Lung microvascular endothelial cell (primary cell): Measurements from ENCODE around the gene A3GALT2. TPM values are rescaled to one million over a fixed set of nuclear protein-coding genes. Genes with fewer than 3 reads are reported as not detected.
A peak's percentile ranks its signal among the peaks of the same experiment; 100 is the strongest.

Source experiments
- DNase-seq, 2 donors: peaks; one replicate each; pipeline versions ENCODE4 v3.0.0 to v3.0.0-alpha.2; 2010; ENCODE audit warnings: low read depth in 2 of 2
- total RNA-seq: library from RNA; depleted of rRNA; stranded (reverse); fragments of >200 nt; gene quantifications from 2 replicates; pipeline ENCODE4 v1.2.1, GENCODE V29; 2014

A3GALT2 gene
- total RNA-seq, 1 donor from 2014 or later = not detected

DNA sequence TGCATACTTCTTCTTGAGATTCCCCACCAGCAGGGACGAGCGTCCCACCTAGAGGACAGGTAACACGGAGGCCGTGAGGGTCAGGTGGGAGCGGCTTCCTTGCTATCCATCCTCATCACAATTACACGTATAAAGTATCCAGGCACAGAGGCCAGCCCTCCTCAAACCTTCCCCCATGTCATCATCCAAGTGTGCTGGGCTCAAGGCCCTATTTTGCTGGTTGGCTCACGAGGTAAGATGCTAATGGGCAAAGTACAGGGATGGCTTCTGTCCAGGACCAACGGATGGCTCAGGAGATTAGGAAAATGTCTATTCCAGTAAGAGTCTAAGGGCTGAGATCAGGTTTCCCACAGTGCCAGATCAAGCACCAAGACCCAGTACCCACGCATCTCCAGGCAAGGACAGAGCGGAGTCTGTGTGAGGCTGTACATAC is 11.5 kb upstream of the A3GALT2 start:
- DNase-seq = no peak

DNA sequence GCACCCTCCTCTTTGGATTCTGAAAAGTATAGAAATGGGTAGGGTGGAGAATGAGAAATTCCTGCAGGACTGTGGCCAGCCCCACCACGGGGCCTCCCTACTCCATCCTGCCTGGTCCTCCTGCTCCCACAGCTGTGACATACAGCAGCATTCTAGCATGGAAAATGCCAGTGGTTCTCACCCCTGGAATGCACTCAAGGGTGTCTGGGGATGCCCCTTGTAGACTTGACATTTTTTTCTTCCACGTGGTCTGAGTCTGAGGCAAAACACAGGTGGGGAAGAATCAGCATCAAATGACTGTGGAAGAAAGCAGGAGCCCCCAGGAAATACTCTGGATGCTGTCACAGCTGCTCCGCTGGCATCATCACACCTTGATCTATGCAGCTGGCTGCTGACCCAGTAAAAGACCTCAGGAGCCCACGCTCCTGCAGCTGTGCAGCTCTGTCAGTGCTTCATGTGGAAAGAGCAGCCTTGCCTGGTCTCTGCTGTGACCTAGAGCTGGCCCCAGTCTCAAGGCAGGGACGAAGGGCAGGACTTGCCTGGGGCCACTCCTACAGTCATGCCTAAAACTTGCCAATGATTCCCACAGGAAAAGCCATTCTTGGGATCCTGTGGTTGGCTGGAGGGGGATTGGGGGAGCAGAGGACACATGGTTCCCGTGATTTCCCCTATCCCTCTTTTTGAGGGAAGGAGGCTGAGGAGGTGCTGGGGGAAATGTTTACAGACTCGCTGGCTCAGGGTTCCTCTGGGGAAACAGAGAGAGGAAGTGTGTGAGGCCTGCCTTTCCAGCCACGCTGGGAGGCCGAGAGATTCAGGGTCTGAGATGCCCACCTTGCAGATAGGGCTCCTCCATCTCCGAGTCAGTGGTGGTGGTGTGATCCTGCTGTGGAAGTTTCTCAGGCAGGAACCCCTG is 10.8 kb upstream of the A3GALT2 start:
- DNase-seq = no peak

DNA sequence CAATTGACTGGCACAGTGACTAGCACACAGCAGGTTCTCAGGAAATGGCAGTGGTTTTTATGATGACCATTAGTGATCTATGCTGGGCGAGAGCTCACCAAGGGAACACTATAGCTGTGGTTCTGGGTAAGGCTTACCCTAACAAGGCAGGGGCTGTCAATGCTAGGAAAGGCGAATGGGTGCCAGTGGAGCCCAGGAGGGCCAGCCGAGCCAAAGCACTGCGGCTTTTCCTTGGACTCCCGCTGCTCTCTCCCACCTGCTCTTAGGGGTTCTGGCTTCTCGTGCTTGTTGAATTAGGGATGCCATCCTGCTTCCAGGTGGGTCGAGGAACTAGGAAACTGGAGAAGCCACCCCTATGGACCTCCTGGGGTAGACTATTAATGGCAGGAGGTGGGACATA is 10.0 kb upstream of the A3GALT2 start:
- no peak for DNase-seq

DNA sequence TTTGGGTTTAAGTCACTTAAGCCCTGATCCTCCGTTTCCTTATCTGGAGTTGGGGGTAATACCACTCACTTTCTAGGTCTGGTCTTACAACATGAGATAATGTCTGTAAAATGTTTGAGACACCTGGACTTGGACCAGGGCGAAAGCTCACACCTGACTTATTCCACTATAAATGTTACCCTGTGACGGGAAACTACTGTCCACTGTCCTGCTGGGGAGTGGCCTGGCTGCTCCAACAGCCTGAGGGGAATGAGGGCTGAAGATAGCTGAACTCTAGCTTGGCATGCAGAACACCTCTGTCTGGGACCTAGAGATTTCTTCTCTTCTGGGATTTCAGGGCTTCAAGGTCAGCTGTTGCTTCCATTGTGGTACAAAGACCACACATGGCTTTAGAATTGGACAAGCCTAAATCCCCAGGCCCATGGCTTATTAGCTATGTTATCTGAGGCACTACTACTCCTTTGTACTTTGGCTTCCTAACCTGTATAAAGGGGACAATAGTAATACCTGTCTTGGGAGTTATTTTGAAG is 9.5 kb upstream of the A3GALT2 start:
- DNase-seq = no peak

DNA sequence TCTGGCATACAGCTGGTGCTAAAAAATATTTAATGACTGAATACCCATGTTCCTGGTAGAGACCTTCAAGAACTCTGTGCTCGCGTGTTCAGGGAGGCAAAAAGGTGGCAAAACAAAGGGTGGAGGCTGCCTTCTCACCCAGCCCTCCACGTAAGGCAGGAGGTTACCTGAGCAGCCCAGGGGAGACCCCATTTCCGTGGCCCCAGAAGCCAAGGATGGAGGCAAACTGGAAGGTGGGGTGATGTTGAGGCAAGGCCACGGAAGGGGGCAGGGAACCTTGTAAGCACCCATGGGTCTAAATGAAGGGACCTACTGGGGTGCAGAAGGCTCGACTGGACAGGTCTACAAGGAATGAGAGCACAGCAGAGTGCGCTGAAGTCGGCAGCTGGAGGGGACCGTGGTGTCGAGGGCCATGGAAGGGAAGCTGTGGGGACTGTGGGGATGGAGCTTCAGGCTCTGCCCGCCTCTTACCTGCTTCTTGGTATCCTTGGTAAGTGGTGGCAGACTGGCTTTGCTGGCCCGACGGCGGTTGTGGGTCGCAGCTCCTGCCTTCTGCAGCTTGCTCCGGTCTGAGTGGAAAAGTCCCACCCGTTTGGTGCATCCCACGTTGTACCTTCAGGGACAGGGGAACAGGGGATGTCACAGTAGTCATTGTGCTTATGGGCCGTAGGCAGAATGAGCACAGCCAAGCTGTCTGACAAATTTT is 8.9 kb upstream of the A3GALT2 start:
- DNase-seq = no peak

DNA sequence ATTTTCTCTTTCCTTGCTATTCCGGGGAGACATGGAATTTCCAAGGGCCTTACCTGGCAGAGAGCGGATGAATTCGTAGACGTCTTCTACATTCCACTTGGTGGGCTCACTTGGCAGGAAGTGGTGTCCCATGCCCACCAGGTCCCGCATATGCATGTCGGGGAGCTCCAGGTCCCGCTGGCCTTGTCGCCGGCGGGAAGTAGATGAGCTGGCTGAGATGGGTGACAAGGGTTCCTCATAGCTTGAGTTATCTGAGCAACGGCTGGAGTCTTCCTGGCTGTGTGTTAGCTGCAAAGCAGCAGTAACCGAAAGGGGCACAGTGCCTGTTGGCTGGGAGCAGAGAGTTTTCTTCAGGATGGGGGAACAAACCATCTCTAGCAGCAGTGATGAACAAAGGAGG is 7.9 kb upstream of the A3GALT2 start:
- no peak for DNase-seq

DNA sequence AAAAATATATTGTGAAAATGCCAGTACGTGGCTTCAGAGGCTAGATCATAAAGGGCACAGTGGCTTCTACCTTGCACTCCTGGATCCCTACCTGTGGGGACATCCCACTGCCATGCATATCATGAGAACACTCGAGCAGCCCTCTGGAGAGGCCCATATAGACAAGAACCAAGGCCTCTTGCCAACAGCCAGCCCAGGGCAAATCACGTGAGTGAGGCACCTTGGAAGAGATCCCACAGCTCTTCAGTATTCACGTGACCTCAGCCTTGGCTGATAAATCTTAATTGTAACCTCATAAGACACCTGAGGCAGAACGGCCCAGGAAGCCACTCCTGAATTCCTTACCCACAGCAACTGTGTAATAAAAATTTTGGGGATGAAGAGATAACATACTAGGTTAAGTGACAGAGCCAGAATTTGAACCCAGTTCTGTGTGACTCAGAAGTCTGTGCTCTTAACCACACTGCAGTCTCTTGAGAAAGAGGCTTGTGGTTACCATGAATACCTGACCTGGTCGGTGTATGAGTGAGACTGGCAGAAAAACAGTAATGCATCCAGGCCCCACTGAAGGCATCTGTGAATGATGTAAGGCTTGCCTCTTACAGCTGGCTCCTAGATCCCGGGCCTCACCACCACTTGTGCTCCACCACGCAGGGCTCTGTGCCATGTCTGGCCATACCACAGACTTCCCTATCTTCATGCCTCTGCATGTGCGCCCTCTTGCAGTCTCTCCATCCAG is 6.9 kb upstream of the A3GALT2 start:
- DNase-seq = peak in 1 of 2 donors; percentile 51

DNA sequence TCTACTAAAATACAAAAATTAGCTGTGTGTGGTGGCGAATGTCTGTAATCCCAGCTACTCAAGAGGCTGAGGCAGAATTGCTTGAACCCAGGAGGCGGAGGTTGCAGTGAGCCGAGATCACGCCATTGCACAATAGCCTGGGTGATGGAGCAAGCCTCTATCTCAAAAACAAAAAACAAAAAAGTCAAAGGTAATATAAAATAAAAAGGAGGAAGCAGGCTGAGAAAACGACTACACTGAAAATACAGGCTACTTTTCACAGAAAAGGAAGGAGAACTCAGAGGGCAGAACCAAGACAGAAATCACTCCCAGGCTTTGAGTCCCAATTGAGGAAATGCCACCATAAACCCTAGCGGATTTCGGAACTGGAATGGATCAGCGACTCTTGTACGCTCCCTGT is 5.9 kb upstream of the A3GALT2 start:
- DNase-seq = no peak

DNA sequence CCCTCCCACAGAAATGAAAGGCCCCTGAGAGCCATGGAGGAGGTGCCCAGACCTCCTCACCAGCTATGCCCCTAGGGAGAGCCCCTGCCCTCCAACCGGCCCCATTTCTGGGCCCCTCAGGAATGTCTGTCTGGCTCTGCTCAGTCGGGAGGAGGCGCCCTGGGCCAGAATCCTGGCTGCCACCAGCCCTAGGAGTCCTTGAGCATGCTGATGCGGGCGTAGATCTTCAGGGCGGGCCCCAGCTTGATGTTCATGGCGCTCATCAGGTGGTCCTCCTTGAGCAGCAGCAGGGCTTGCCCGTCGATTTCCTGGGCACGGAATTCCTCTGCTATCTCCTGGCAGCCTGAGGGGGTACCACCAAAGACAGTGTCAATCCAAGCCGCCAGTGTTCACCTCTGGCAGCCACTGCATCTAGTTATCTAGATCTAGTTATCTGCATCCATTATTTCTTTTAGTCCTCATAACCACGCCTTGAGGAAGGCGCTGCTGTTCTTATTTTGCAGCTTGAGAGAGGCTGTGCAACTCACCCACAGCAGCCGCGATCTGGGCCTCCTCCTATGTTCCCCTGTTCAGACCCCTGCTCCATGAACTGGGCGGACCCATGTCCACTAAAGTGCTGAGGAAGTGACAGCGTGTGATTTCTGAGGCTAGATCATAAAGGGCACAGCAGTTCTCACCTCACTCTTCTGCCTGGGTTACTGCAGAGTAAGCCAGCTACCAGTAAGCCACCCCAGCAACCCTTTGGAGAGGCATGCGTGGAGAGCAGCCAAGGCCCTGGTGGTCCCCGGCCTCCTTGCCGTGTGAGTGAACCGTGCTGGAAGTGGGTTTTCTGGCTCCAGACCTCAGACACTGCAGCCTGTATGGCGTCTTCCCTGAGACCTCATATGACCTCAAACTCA is 4.0 kb upstream of the A3GALT2 start:
- DNase-seq = no peak

DNA sequence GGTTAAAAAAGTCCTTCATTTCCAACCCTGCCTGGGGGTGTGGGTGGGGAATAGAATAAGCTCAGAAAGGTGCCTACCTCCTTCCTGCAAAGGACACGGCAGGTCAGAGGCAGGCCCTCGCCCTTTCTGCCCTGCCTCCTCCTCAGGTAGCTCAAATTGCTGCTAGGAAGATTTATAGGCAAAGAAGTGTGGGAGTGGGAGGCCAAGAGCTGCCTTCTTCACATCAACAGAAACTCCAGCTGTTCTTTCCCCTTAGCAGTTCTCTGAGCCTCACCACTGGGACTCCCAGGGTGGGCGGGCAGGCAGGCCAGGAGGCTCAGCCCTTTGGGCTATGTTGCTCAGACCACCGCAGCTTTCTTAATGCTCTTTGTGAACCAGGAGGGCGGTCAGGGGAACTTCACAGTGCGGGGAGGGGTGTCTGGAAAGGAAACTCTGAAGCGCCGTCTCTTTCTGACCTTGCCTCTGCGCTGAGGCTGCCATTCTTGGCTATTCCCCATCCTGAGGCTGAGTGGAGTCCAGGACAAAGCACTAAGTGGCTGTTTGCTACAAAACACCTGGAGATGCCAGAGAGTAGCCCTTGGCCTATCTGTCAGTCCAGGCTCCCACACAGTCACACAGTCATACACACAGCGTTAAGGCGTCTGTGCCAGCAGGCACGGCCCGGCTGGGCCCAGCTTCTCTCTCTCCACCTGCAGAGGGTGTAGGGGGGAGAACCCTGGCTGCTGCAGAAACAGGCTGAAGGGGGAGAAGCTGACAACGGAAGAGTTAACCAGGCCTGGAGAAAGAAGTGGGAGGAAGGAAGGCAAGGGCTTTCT is 3.0 kb upstream of the A3GALT2 start:
- DNase-seq = no peak

DNA sequence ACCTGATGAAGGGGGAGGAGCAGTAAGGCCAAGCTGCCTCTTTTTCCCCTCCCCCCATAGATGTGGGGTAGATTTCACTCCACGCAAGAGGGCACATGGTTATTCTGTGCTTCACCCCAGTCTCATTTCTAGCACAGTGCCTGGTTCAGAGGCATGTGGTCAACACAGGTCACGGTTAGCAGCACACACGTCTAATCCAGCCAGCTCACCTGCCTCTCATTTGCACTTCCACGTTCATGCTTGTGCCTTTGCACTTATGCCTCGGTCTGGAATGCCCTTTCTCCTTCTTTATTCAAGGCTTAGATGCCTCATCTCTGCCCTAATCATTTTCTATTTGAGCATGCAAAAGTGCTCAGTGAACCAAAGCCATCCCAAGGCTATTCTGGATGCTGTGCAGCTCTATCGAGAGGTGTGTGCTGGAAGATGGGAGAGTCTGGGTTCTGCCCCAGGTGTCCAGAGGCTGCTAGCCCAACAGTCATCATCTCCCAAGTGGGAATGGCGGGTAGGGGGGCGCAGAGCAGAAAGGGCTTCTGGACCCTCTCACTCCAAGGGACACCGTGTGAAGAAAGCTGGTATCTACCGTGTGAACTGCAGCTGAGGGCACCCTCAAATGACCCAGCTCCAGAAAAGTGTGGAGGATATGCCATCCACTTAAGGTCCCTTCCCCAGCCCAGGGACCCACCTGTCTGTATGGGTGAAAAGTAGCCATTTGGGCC is 2.1 kb upstream of the A3GALT2 start:
- no peak for DNase-seq

DNA sequence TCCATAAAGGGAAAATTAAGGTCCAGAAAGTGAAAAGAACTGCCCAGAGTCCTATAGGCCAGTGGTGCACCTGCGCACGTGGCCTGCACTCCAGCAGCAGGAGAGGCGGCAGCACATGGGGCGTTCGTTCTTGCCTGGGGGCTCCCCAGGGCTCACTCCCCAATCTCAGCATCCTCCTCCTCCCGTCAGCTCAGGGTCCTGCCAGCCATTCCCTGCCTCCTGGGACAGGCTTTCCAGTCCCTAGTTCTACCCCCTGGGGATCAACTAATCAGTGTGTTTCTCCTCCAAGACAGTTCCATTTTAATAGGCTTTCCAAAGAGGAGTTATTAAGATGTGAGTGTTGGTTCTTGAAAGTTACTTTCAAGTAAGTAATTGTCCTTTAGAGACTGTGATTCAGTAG is 1.2 kb upstream of the A3GALT2 start:
- DNase-seq = no peak

DNA sequence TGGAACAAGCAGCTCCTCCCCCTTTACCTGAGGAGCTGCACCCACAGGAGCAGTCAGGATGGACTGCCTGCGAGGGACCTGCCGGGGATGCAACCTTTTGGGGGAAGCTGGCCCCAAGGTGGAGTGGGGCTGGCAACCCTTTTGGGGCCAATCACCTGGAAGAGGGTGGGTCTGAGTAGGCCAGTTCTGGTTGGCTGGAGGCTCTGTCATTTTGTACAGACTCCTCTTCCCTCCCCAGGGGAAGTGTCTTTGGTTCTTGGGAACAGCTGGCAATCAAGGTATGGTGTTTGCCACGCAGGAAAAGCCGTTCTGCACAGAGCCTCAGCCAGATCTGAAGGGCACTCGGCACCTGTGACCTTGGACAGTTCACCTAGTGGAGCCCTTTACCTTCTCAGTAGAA is 280 bp upstream of the A3GALT2 start:
- DNase-seq = no peak

DNA sequence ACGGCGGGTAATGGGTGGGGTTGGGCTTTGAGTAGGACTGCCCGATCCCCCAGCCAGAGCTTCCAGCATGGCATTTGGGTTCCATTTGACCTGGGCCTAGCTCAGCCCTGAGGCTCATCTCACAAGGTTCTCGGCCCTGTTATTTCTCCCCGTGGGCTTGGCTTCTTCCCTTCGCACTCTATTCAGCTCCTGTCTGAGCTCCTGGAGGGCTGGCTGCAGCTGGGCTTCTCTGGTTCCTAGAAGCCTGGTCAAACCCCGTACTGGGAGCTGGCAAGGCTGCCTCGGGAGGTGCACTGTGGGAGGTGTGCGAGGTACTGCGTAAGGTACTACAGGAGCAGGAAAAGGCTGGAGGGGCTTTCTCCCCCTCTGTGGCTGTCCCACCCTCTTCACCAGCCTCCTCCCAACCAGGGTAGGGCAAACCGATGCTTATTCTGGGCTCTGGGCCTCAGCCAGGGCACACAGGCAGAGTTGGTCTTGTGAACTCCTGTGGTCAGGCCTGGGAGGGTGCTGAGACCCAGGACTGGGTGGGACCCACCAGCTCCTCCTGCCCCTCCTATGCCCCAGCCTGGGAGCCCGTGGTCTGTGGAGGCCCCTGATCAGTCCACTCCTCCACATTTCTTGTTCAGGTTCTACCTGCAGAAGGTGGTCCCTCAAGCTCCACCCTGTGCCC is 814 bp downstream of the A3GALT2 start:
- no peak for DNase-seq

DNA sequence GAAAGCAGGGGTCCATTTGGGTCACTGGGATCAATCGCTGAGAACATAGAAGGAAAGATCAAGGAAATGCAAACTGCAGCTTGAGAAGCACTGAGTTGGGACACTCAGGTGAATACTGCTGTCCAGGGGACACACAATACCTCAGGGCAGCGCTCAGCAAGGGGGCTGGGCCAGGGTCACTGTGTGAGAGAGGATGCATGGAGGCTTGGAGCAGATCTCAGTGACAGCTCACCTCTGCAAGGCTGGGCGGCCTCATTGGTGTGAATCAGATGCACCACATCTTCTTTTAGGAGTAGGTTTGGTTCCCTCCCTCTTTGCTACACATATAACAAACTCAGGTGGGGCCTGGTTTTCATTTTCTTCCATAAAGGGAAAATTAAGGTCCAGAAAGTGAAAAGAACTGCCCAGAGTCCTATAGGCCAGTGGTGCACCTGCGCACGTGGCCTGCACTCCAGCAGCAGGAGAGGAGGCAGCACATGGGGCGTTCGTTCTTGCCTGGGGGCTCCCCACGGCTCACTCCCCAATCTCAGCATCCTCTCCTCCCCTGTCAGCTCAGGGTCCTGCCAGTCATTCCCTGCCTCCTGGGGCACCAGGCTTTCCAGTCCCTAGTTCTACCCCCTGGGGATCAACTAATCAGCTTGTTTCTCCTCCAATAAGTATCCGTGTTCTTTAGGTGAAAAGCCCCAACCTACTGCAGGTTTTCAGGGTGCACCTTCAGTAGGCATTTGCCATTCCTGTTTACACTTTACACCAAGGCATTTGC is 1.5 kb downstream of the A3GALT2 start:
- DNase-seq = no peak

DNA sequence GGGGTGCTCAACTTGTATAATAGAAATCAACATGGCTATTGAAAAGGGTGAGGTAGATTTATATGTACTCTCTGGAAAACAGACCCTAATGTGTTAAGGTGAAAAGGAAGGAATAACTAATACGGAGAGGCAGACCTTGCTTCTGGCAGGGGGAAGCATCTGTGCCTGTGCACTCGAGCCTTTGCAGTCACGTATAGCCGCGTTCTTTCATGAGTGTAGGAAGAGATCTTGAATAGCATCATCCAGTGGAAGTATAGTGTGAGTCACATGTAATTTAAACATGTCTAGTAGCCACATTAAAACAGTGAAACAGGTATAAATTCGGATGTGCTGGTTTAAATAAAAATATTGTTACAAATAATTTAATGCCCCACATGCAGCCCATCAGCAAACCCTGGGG is 3.0 kb downstream of the A3GALT2 start:
- no peak for DNase-seq

DNA sequence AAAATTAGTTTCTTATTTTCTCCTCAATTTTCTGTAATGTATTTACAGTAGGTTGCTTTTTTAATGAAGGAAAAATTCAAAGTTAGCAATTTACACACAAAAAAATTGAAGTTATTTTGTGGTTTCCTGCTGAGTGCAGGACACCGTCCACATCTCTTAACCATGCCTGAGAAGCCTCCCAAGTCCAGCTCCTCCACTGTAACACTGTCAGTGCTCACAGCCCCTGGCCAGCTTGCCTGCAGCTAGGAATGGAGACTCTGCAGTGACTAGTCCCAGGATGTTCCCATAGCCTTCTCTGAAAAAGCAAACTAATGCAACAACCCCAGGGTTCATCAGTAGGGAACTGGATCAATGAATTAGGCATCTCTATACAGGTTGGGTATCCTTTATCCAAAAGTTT is 3.5 kb downstream of the A3GALT2 start:
- no peak for DNase-seq

DNA sequence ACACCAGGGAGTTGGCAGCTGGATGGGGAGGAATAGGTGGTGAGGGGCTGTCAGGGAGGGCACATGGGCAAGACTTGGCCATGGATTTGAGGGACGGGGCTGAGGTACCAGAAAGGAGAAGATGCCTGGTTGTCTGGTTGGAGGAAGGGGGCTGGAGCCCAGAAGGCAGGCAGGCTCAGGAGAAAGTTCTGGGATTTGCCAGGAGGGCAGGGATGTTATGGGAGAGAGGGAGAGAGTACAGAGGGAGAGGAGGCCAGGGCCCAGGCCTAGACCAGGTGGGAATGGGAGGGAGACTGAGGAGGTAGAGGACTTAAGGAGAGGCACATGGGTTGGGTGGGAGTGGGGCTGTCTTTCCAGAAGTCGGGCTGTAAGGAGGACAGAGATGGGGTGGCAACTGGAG is 4.3 kb downstream of the A3GALT2 start:
- DNase-seq = no peak
